ENCODE data around the gene SGK1.

GRCh38 chr6:134177236-134177635 lies 140.7 kb downstream of the SGK1 start:
- TF ChIP-seq, protein P1, sequence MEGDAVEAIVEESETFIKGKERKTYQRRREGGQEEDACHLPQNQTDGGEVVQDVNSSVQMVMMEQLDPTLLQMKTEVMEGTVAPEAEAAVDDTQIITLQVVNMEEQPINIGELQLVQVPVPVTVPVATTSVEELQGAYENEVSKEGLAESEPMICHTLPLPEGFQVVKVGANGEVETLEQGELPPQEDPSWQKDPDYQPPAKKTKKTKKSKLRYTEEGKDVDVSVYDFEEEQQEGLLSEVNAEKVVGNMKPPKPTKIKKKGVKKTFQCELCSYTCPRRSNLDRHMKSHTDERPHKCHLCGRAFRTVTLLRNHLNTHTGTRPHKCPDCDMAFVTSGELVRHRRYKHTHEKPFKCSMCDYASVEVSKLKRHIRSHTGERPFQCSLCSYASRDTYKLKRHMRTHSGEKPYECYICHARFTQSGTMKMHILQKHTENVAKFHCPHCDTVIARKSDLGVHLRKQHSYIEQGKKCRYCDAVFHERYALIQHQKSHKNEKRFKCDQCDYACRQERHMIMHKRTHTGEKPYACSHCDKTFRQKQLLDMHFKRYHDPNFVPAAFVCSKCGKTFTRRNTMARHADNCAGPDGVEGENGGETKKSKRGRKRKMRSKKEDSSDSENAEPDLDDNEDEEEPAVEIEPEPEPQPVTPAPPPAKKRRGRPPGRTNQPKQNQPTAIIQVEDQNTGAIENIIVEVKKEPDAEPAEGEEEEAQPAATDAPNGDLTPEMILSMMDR (IDR thresholded peaks at IDR 0.05; ENCODE audit: low read depth, low read length) = no peak
- TF ChIP-seq EZH2phosphoT487 (IDR thresholded peaks at IDR 0.05; ENCODE audit: low read depth) = no peak
